Stimulated activated CD4-positive, alpha-beta T cell treated with anti-CD3 and anti-CD28 coated beads, Interleukin-15, amount 100 ng/mL, for 48 hours (primary cell): ENCODE results near the gene POLE4.

Experiments
- DNase-seq, 2 donors: peaks; one replicate each; pipeline ENCODE4 v3.0.0-alpha.2; 2020; ENCODE audit warnings: low read depth in 2 of 2

The POLE4 gene

GRCh38 chr2:74958274-74959105 is at the start of gene POLE4:
Gene POLE4, plus strand, starts transcription at chr2:74958643. Its CDS starts 37 bp downstream, at chr2:74958680.
- peak; percentile 89 to 90 for DNase-seq

- DNase-seq, result no peak
These were observed 49.5 kb upstream of the POLE4 start for GRCh38 chr2:74908748-74909444.

GRCh38 chr2:74910245-74910644 is 48.2 kb upstream of the POLE4 start:
- no peak for DNase-seq

GRCh38 chr2:74911061-74911460 is 47.4 kb upstream of the POLE4 start:
- no peak for DNase-seq

GRCh38 chr2:74915743-74916142 is 42.7 kb upstream of the POLE4 start:
- peak in 1 of 2 donors; percentile 6 for DNase-seq

- DNase-seq, result no peak
These were observed 42.0 kb upstream of the POLE4 start for GRCh38 chr2:74916394-74916793.

GRCh38 chr2:74917702-74918619 is 40.5 kb upstream of the POLE4 start:
- DNase-seq, result no peak

- DNase-seq, result peak; percentile 49 to 64
These were observed 38.6 kb upstream of the POLE4 start for GRCh38 chr2:74919827-74920226.

GRCh38 chr2:74921236-74921736 is 37.2 kb upstream of the POLE4 start:
- no peak for DNase-seq

GRCh38 chr2:74922592-74923227 is 35.7 kb upstream of the POLE4 start:
- DNase-seq, result no peak

GRCh38 chr2:74924463-74925265 is 33.8 kb upstream of the POLE4 start:
- DNase-seq, result no peak

- DNase-seq, result no peak
These were observed 33.1 kb upstream of the POLE4 start for GRCh38 chr2:74925361-74925786.

- no peak for DNase-seq
These were observed 30.8 kb upstream of the POLE4 start for GRCh38 chr2:74927621-74928020.

- no peak for DNase-seq
These were observed 27.5 kb upstream of the POLE4 start for GRCh38 chr2:74930811-74931486.

- no peak for DNase-seq
These were observed 26.5 kb upstream of the POLE4 start for GRCh38 chr2:74931940-74932339.

- DNase-seq, result no peak
These were observed 22.5 kb upstream of the POLE4 start for GRCh38 chr2:74935975-74936391.

GRCh38 chr2:74937221-74937880 is 21.1 kb upstream of the POLE4 start:
- no peak for DNase-seq

- no peak for DNase-seq
These were observed 20.2 kb upstream of the POLE4 start for GRCh38 chr2:74938264-74938663.
